ENCODE data around the gene EIF3A.

The EIF3A gene

GRCh38 chr10:119001717-119002500, 78.7 kb downstream of the EIF3A start:
- no peak for DNase-seq (ENCODE audit: low spot score)

- DNase-seq (ENCODE audit: low spot score) = no peak
These were observed 82.4 kb downstream of the EIF3A start for GRCh38 chr10:118998183-118998582.

GRCh38 chr10:118997379-118997778, 83.2 kb downstream of the EIF3A start:
- DNase-seq (ENCODE audit: low spot score) = no peak

GRCh38 chr10:118995739-118996138, 84.9 kb downstream of the EIF3A start:
- DNase-seq (ENCODE audit: low spot score) = no peak

- no peak for DNase-seq (ENCODE audit: low spot score)
These were observed 86.3 kb downstream of the EIF3A start for GRCh38 chr10:118994321-118994720.

GRCh38 chr10:118993214-118993613, 87.4 kb downstream of the EIF3A start:
- no peak for DNase-seq (ENCODE audit: low spot score)

- no peak for DNase-seq (ENCODE audit: low spot score)
These were observed 88.1 kb downstream of the EIF3A start for GRCh38 chr10:118992496-118992895.

GRCh38 chr10:118990326-118990725, 90.3 kb downstream of the EIF3A start:
- no peak for DNase-seq (ENCODE audit: low spot score)

- no peak for DNase-seq (ENCODE audit: low spot score)
These were observed 93.5 kb downstream of the EIF3A start for GRCh38 chr10:118986815-118987790.

- DNase-seq (ENCODE audit: low spot score) = no peak
These were observed 95.0 kb downstream of the EIF3A start for GRCh38 chr10:118985576-118985975.

All from hepatic stellate cell (primary cell).